Inflammatory macrophage treated with lipopolysaccharide for 1 hour (primary cell): Measurements from ENCODE around the gene MLC1.

Experiments used
- DNase-seq, 2 donors: peaks; one replicate each; pipeline ENCODE4 v3.0.0-alpha.2; 2020 to 2022

Gene MLC1

GRCh38 chr22:50074551-50075530 lies 10.4 kb downstream of the MLC1 start:
- no peak for DNase-seq

GRCh38 chr22:50074056-50074455 lies 11.2 kb downstream of the MLC1 start:
- no peak for DNase-seq

DNA sequence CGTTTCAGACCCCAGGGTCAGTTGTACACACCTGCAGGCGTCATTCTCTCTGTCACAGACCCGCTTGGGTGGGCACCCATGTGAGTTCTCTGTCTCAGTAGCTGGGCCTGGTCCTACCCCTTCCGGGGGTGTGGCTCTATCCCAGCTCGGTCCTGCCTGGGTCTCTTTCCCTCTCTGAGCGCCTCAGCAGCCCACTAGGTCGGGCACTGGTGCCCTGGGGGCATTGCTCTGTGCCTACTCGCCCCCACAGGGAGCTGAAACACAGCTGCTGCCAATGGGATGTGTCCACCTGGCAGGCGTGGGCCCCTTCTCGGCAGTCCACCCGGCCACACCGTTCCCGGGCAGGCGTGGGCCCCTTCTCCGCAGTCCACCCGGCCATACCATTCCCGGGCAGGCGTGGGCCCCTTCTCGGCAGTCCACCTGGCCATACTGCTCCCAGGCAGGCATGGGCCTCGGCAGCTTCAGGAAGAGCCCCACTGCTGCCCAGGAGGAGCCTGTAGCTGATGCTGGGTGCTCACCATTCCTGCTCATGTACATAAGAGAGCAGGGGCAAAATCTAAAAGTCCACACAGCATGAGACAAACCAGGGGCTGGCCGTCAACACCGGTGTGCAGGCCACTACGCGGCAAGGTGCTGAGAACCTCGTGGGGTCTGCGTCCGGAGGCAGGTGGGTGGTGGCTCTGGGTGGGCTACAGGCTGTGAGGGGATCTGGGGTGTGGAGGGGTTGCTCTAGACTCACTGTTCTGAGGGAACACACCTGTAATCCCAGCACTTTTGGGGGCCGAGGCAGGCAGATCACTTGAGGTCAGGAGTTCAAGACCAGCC lies 12.3 kb downstream of the MLC1 start:
- DNase-seq, result no peak

DNA sequence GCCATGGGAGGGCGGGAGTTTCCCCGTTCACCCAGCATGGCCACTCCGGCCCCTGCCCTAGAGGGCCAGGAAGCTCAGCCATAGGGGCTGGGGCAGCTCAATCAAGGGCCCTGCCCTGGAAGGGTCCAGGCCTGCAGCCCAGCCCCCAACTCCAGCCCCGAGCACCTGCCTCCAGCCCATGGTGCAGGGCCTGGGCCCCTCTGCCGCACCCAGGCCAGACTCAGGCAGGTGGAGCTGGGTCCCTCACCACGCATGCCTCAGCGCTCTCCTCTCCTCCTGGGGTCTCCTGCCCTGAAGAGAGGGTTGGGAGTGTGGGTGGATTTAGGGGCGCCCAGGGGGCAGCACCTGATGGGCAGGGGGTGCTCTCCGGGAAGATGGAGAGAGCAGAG lies 13.1 kb downstream of the MLC1 start:
- DNase-seq, result no peak

DNA sequence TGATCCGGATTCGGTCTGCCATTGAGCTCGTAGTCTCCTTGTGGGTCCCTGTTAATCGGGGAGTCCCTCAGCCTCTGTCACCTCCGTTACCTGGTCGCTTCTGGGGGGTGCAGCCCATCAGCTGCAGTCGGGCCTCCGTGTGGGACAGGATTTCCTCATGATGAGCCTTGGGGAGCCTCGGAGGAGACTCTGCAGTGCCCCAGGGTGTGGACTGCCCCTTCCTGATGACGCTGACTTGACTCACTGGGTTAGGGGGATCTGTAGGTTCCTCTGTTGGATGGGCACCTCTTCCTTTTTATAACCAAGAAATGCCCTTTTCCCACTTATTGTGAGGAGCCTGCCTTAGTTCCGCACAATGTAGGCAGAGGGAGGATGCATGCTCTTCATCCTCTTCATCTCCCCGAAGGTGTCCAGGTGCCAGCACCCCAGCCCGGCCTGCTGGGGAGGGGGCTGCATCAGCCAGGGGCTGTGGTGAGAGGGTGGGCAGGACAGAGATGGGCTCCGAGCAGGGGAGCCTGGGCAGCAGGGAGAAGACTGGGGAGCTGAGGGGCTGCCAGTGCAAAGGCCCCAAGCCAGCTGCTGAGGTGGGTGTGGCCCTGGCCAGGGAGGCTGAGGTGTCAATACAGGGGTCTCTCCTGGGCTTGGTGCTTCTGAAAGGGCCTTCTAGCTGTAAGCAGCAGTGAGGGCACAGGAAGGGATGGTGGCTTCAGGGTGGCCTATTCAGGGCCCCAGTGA lies 13.6 kb downstream of the MLC1 start:
- no peak for DNase-seq

GRCh38 chr22:50070366-50070765 lies 14.9 kb downstream of the MLC1 start:
- DNase-seq, result no peak

DNA sequence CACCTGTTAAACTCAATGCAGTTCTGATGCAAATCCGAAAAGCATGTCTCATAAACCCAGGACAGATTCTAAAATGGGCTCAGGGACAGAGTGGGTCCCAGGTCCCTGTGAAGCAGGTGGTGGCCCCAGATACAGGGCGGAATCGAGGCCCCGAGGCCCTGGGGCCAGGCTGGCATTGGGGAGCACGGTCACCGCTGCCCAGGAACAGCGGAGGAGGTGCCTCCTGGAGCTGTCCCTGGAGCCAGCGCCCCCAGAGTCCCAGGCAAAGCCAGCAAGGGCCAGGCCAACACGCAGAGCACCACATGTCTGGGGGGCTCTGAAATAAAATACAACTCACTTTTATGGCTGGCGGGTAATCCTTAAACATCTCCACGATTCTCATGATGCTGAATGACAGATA lies 17.1 kb downstream of the MLC1 start:
- no peak for DNase-seq

GRCh38 chr22:50067244-50067643 lies 18.0 kb downstream of the MLC1 start:
- no peak for DNase-seq

DNA sequence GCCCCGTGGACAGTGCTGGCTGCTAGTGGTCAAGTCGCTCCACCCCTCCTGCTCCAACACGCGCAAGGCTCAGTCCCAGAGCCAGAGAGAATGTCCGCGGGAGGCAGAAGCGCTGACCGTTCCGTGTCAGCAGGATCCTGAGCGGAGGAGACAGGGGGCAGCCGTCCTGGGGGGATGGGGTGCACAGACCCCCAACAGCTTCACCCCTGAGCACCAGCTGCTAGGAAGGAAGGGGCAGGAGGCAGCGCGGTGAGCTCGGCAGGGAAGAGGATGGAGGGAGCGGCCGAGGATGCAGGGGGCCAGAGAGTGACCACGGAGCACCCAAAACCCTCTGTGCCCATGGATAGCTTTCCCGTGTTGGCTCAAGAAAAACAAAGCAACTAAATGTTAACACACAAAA lies 20.8 kb downstream of the MLC1 start:
- DNase-seq, result no peak

DNA sequence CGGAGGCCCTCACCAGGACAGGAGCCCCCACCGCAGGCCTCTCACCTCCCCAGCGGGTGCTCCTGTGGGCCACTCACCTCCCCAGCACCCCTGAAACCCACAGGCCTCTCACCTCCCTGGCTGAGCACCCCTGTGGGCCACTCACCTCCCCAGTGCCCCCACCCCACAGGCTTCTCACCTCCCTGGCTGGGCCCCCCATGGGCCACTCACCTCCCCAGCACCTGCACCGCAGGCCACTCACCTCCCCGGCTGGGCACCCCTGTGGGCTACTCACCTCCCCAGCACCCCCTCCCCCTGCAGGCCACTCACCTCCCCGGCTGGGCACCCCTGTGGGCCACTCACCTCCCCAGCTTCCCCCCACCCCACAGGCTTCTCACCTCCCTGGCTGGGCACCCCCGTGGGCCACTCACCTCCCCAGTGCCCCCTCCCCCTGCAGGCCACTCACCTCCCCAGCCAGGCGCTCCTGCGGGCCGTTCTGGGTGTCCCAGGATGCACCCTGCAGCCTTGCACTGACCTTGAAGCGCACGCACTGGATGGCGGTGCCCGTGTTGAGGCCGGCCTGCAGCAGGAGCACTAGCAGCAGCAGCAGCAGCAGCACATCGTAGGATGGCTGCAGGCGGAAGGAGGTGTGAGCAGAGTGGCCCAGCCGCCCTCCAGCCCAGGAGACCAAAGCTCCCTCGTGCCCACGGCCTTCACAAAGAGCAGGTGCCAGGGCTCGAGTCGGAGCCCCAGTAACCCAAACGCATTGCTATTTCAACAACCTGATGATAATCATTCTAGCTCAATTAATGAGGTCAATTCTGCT lies 21.4 kb downstream of the MLC1 start:
- no peak for DNase-seq

DNA sequence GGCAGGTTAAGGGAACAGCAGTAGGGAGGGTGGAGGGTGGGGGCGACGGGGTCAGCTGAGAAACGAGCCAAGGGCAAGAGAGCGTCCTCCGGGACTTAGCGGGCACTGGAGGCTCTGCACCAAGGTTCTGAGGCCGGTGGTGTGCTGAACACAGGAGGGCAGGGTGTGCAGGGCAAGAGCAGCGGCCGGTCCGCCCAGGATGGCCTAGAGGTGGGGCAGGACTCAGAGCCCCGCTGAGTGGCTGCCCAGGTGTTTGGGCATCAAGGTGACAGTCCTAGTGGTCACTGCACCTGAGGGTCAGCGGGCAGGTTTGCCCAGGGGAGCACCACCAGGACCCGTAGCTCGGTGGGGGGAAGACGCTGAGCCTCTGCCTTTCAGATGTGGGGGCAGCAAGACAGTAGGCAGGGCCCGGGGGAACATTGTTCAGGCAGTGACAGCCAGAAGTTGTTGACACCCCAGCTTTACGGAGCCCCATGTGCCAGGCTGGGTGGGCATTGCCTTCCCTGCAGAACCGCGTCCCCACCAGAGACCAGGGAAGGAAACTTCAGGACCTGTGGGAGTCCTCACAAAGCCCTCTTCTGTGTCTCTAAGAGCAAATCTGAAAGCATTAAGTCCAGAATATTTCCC lies 22.6 kb downstream of the MLC1 start:
- DNase-seq, result no peak

DNA sequence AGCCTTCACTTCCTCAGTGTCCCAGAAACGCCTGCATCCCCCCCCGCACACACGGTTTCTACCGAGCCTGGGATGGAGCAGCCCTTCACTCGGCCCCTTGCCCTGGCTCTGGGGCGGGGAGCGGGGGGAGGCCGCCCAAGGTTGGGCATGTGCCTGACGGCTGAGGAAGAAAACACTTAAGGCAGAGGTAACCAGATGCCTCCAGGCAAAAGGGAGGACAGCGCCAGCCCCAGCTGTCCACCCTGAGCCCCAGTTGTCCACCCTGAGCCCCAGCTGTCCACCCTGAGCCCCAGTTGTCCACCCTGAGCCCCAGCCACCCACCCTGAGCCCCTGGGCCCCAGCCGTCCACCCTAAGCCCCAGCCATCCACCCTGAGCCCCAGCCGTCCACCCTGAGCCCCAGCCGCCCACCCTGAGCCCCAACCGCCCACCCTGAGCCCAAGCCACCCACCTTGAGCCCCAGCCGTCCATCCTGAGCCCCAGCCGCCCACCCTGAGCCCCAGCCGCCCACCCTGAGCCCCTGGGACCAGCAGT lies 23.3 kb downstream of the MLC1 start:
- no peak for DNase-seq

GRCh38 chr22:50061141-50061823 lies 23.9 kb downstream of the MLC1 start:
- DNase-seq, result no peak

DNA sequence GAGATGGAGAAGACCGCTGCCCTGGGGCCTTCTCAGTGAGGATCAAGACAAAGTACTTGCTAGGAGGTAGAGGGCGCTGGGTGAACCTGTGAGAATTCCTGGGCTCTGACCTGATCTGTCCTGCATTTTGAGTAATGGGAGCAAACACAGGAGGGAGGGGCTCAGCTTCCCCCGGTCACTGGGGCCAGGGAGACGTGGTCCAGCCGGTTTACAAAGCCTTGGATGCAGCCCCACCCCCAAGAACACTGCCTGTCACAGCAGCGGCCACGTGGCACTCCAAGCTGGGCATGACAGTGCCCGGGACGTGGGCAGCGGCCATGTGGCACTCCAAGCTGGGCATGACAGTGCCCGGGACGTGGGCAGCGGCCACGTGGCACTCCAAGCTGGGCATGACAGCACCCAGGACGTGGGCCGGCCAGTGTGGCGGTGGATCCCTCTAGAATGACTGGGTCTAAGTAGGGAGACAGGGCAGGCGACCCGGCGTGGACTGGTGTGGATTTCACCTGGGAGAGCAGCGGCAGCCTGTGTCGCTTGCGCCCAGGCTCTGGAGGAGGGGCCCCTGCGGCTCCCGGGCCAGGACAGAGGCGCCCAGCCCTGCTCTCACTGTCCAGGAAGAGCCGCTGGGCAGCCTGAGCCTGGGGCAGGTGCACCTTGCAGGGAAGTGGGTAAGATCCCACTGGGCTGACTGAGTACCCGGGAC lies 24.6 kb downstream of the MLC1 start:
- no peak for DNase-seq

DNA sequence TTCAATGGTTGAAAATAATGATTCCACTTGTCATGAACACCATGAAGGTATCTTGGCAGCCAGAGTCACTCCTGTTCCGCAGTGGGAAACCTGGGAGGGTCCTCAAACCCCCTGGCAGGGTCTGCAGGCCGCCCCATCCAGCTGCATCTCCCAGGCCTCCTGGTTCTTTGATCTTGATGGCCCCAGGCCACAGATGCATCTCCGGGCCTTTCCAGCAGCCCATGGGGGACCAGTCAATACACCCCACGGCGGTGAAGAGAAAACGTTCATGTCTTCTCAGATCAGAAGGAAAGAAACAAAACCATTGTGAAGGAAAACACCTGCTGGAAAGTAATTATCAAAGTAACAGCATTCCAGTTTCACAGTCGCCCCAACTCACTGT lies 25.4 kb downstream of the MLC1 start:
- no peak for DNase-seq

DNA sequence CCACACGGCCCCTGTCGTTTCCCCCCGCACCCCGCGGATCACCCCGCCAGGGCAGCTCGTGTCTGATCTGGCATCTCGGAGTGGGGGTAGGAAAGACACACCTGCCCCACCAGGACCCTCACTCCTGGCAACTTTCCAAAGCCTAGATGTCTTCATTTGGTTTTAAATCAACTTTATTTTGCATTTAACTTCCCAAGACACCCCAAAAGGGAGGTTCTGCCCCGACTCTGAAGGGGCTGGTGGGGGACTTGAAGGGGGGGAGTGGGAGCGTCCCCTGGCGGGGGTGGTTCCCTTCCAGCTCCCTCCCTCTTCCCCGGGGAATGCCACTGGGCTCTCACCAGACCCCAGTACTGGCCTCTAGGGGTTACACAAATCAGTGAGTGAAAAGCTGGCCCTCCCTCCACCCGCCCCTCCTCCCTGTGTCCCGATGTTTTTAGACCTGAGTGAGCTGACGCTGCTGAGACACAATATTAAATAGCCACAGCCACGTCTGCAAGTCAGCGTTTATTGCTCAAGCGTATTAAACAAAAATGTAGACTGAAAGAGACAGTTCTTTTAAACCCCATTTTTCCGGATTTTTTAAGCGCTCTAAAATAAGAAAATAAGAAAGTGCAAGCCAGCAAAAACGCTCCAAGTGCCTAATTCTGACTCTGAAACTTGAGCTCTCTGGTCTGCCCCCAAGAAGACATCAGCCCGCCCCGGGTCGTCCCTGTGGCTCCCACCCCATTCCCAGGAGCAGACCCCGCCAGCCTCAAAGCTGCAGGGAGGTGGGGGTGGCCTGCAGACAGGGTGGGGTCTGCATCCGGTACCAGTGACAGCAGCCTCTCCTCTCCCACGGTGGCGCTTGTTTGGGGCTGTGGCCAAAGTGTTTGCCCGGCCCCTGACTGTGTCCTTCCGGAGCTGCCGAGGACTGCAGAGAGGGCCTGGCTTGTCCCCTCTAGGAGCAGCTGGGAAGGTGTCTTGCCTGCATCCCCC lies 26.0 kb downstream of the MLC1 start:
- DNase-seq, result no peak

DNA sequence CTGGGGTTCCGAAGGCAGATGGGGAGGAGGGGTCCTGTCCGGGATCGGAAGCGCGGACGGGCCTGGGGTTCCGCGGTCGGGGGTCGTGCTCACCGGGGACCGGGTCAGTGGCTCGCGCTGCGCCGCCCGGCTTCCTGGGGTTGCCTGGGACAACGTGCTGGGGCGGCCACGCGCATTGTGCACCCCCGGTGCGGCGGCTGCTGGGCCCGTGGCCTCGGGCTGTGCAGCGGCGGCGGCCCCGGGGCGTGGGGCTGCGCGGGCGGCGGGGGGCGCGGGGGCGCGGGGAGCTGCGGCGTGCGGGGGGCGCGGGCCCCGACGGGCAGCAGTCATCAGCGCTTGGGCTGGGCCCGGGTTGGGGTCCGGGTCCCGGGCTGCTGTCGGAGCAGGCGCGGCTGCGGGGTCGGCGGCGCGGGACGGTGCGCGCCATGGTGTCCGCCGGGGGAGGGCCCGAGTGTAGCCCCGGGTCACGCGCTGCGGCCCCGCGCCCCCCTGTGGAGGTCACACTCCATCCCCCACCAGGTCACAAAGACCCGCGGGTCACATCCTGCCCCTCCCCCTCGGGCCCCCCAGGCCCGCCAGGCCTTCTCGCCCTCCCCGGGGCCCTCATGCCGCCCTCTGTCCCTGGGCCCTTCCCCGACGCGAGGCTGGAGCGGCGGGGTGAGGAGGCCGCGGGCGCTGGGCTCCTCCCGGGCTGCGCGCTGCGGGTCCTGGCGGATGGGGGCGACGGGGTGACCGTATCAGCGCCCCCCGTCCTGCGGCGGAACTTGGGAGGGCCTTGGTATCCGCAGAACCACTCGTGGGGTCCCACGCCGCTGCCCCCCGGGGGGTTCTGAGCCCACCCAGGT lies 26.9 kb downstream of the MLC1 start, which contains the start of gene TTLL8:
Gene TTLL8 (minus strand): TSS at position 238 of the 845 bp plus-strand sequence.
- DNase-seq, result no peak
